ENCODE data around the gene IMMP2L. TPM values are rescaled to one million over a fixed set of nuclear protein-coding genes. Genes with fewer than 3 reads are reported as not detected.

IMMP2L gene
- polyA plus RNA-seq, 1 of the 3 experiments (the other 2 are of a cell fraction), result 10.7 TPM

DNA sequence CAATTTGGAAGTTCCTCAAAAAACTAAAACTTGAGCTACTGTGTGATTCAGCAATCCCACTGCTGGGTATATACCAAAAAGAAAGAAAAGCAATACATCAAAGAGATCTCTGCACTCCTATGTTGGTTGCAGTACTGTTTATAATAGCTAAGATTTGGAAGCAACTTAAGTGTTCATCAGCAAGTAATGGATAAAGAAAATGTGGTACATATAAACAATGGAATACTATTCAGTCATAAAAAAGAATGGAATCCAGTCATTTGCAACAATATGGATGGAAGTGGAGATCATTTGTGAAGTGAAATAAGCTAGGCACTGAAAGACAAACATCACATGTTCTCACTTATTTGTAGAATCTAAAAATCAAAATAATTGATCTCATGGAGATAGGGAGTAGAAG is 16.5 kb upstream of the IMMP2L start:
- H3K9ac ChIP-seq, result no peak overlapping the region
- H4K20me1 ChIP-seq (ENCODE audit: insufficient read depth), result no peaks in the 10 kb centered on the region
- POLR2A ChIA-PET, result no interaction called here
- H3K27ac ChIP-seq (ENCODE audit: low read depth in 2 of 2, low read length in 1 of 2), result no peak overlapping the region
- H3K4me2 ChIP-seq, result no peak overlapping the region
- no peak overlapping the region for H2AFZ ChIP-seq (ENCODE audit: low read depth)
- H3K9me2 ChIP-seq, result peaks cover 6% of the 10 kb centered on the region; the same call in 1 of the 2 replicates
- H3K9me3 ChIP-seq, result peaks cover 8% of the 10 kb centered on the region; the same call in 1 of the 2 replicates
- H3K36me3 ChIP-seq (replicated peaks in 1 of 2; ENCODE audit: control insufficient read depth in 1 of 2, insufficient read depth in 2 of 2, low read length in 1 of 2), result no peaks in the 10 kb centered on the region
- H3K79me2 ChIP-seq (ENCODE audit: insufficient read depth), result no peaks in the 10 kb centered on the region
- no peaks in the 10 kb centered on the region for H3F3A ChIP-seq (replicated peaks; ENCODE audit: insufficient read depth)
- H3K4me3 ChIP-seq (ENCODE audit: low read depth in 2 of 2, low read length in 1 of 2), result no peak overlapping the region
- TF ChIP-seq RCOR1 (IDR thresholded peaks at IDR 0.05; ENCODE audit: low read length) (no peak), EP300 (IDR thresholded peaks at IDR 0.05; ENCODE audit: borderline replicate concordance in 1 of 2, low read depth in 1 of 2, low read length in 1 of 2) (no peak), GABPA (IDR thresholded peaks at IDR 0.05; ENCODE audit: low read depth) (no peak), SIN3A (IDR thresholded peaks at IDR 0.05; ENCODE audit: borderline replicate concordance, low read depth, low read length) (no peak), YY1 (IDR thresholded peaks at IDR 0.05; ENCODE audit: low read depth) (no peak), MXI1 (IDR thresholded peaks at IDR 0.05; ENCODE audit: low read depth, low read length) (no peak), POLR2AphosphoS5 (IDR thresholded peaks at IDR 0.05; ENCODE audit: low read depth, low read length) (no peak), FOXJ3 (CRISPR knock-in tag; IDR thresholded peaks at IDR 0.05) (no peak), FOSL2 (IDR thresholded peaks at IDR 0.05; ENCODE audit: borderline replicate concordance, low read depth) (no peak), TEAD4 (IDR thresholded peaks at IDR 0.05; ENCODE audit: borderline replicate concordance, insufficient read depth) (no peak), RFX5 (IDR thresholded peaks at IDR 0.05; ENCODE audit: low read length) (no peak), GATA2 (CRISPR knock-in tag; IDR thresholded peaks at IDR 0.05) (no peak), TAF1 (IDR thresholded peaks at IDR 0.05; ENCODE audit: borderline replicate concordance, low read depth, low read length) (no peak), IRF3 (IDR thresholded peaks at IDR 0.05; ENCODE audit: low read depth, low read length) (no peak), TCF12 (IDR thresholded peaks at IDR 0.05) (no peak), SMC3 (IDR thresholded peaks at IDR 0.05; ENCODE audit: low read depth, low read length) (no peak), PBX3 (IDR thresholded peaks at IDR 0.05) (no peak), CHD2 (IDR thresholded peaks at IDR 0.05; ENCODE audit: low read length, partially characterized antibody) (no peak), FOXM1 (IDR thresholded peaks at IDR 0.05; ENCODE audit: low read depth) (no peak)
- TF ChIP-seq, protein P1, sequence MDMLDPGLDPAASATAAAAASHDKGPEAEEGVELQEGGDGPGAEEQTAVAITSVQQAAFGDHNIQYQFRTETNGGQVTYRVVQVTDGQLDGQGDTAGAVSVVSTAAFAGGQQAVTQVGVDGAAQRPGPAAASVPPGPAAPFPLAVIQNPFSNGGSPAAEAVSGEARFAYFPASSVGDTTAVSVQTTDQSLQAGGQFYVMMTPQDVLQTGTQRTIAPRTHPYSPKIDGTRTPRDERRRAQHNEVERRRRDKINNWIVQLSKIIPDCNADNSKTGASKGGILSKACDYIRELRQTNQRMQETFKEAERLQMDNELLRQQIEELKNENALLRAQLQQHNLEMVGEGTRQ (IDR thresholded peaks at IDR 0.05; ENCODE audit: borderline replicate concordance, low read depth, low read length), result no peak
- DNase-seq, result no peak
- CTCF ChIA-PET, result interaction anchor here (1.0 kb wide), 1 partner anchor 13 kb away, joined by 3 read pairs; no protein-coding TSS in a partner anchor
- H3K27me3 ChIP-seq (ENCODE audit: insufficient read depth), result no peaks in the 10 kb centered on the region
- H3K4me1 ChIP-seq (ENCODE audit: control insufficient read depth in 1 of 2, insufficient read depth in 2 of 2, low read depth in 1 of 2, low read length in 1 of 2), result no peaks in the 10 kb centered on the region

Measured in SK-N-SH (cell line).